GM12878 (cell line): ENCODE data around the gene SRPRB. TPM values are rescaled to one million over a fixed set of nuclear protein-coding genes. Genes with fewer than 3 reads are reported as not detected.
A peak's percentile ranks its signal among the peaks of the same experiment; 100 is the strongest.

Experiments used
- EP300 ChIP-seq, 2 experiments: fragments of 150-350 bp in 1 of 2; IDR thresholded peaks; 2 replicates each; pipeline ENCODE4 v1.6.1; 2011 to 2012; ENCODE audit warnings: low read depth in 2 of 2, low read length in 2 of 2, borderline replicate concordance in 1 of 2, improper control_type of control experiment in 1 of 2, inconsistent platforms in 1 of 2; ENCODE audit not compliant: control insufficient read depth in 1 of 2
- LARP7 ChIP-seq: fragments of 450-650 bp; IDR thresholded peaks from 2 replicates; pipeline ENCODE4 v1.6.1; 2017; ENCODE audit warnings: mild to moderate bottlenecking
- PAX5 ChIP-seq: IDR thresholded peaks from 2 replicates; pipeline ENCODE4 v1.6.1; 2011; ENCODE audit warnings: low read depth, low read length, borderline replicate concordance
- POLR2AphosphoS2 ChIP-seq: IDR thresholded peaks from 2 replicates; pipeline ENCODE4 v1.6.1; 2011; ENCODE audit warnings: low read depth, mild to moderate bottlenecking, low read length, improper control_type of control experiment, moderate library complexity
- ZNF592 ChIP-seq: fragments of 450-650 bp; IDR thresholded peaks from 2 replicates; pipeline ENCODE4 v1.6.1; 2017; ENCODE audit warnings: mild to moderate bottlenecking, moderate library complexity
- polyA plus RNA-seq, 11 experiments: library from polyadenylated mRNA; depleted of rRNA in 4 of 11; unstranded in 6 of 11; stranded (reverse) in 5 of 11; fragments of >200 nt; fragmentation: Nextera tagmentation in 4 of 11; fragmentation: Illumina TruSeq in 1 of 11; extraction: Ambion mirVana in 4 of 11; extraction: Trizol in 1 of 11; gene quantifications; 1 replicate in 1 of 11; 2 replicates in 10 of 11; pipeline versions ENCODE4 v1.2.1 to v1.2.3, GENCODE V29; 2011 to 2016; ENCODE audit warnings: inconsistent platforms in 2 of 11, missing spikeins in 2 of 11, low read depth in 1 of 11
- total RNA-seq, 4 experiments: library from RNA; depleted of rRNA in 3 of 4; stranded (reverse); fragments of >200 nt in 3 of 4; fragmentation: Illumina TruSeq in 1 of 4; extraction: Trizol in 1 of 4; gene quantifications; 2 replicates each; pipeline versions ENCODE4 v1.2.1 to v1.2.3, GENCODE V29; 2013 to 2021

Gene SRPRB
- total and polyA plus RNA-seq, 10 of the 15 experiments (the other 5 are each of a cell fraction or from before 2014, with no cell fraction given), result 30.6 to 107 (median 46.6) TPM

DNA sequence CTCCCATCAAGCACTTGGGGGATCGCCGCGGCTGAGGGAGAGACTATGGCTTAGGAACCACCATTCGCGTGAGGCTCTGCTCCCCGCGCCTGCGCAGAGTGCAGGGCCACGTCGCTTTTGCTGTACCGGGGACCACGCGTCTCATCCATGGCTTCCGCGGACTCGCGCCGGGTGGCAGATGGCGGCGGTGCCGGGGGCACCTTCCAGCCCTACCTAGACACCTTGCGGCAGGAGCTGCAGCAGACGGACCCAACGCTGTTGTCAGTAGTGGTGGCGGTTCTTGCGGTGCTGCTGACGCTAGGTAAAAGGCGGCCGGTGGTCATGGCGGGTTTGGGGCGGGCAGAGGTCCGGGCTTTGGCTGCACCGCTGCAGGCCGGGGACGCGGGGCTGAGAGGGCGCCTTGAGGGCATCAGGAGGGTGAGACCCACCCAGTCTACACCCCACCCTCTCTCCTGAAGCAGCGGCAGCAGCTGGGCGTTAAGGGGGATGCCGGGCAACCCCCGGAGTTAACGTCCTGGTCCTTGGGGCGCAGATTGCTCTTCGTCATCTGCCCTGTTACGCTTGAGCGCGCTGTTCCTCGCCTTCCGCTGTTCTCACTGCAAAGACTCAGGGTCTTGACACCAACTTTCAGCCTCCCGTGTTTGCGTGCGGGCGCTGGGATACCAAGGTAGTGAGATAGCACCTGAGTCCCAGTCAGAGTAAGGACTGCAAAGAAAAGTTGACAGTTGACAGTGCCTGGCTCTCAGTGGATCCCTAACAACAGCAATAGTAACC, at the start of gene SRPRB (continued):
- no peak for TF ChIP-seq ZNF592
- TF ChIP-seq PAX5, result peak; percentile 83
- TF ChIP-seq LARP7, result peak; percentile 74
- TF ChIP-seq EP300 (IDR thresholded peaks at IDR 0.05; ENCODE audit: borderline replicate concordance in 1 of 2, control insufficient read depth in 1 of 2, low read depth in 2 of 2, low read length in 2 of 2), result 0 out of 4 replicates have a peak, but pooled peaks of 1 of the 2 experiments have one; percentile 8
- TF ChIP-seq POLR2AphosphoS2, result peak; percentile 58; the same call in 1 of the 2 replicates
- TF ChIP-seq, all 136 proteins: peak for 32
